ENCODE results near the gene RAI1. TPM values are rescaled to one million over a fixed set of nuclear protein-coding genes. Genes with fewer than 3 reads are reported as not detected.
A peak's percentile ranks its signal among the peaks of the same experiment; 100 is the strongest.

RAI1 gene
- total RNA-seq, 1 experiment from 2014 or later: 46.8 TPM

DNA sequence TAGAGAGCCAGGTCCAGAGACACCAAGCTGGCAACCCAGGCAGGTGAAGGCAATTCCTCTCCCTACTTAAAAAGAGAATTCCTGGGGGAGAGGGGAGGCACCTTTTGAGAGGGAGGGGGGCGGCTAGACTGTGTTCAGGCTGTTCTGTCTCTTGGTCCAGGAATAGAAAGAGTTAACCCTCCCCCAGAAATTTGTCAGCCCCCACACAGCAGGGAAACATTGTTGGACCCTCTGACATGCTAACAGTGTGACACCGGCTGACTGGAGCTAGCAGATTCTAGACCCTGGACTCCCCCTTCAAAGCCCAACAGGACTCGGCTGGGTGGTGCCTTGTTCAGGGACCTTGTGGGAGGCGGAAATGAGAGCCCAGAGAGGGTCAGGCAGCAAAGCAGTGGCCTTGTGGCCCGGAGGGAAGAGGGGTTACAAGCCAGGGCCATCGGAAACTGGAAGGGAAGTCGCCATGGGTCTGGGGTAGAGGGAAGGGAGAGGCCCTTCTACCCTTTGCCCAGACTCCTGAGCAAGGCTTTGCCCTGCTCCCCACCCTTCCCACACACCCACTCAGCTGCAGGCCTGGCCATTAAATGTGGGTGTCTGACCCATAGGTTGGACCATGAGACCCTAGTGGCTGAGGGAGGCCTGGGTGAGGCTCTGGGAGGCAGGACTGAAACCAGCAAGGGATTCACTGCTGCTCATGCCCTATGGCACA, 44.6 kb downstream of the RAI1 start:
- CTCF ChIA-PET: no interaction called here
- H3K4me1 ChIP-seq (ENCODE audit: insufficient read depth, low read length, poor library complexity, severe bottlenecking): peaks cover 54% of the 10 kb centered on the region
- no peak for DNase-seq (ENCODE audit: low spot score)
- H3K9me3 ChIP-seq (ENCODE audit: low read depth, low read length, poor library complexity, severe bottlenecking): no peaks in the 10 kb centered on the region
- BruUV-seq (replicated peaks): no TSS peak
- POLR2A ChIA-PET (ENCODE audit: low non-redundant PET): no interaction called here
- intact Hi-C loops (cut with micrococcal nuclease; ENCODE audit: unreplicated experiment): no loop called here
- peak overlapping the region; percentile 59 for H3K27ac ChIP-seq (ENCODE audit: low read depth, low read length, poor library complexity, severe bottlenecking)
- TF ChIP-seq, protein P1, sequence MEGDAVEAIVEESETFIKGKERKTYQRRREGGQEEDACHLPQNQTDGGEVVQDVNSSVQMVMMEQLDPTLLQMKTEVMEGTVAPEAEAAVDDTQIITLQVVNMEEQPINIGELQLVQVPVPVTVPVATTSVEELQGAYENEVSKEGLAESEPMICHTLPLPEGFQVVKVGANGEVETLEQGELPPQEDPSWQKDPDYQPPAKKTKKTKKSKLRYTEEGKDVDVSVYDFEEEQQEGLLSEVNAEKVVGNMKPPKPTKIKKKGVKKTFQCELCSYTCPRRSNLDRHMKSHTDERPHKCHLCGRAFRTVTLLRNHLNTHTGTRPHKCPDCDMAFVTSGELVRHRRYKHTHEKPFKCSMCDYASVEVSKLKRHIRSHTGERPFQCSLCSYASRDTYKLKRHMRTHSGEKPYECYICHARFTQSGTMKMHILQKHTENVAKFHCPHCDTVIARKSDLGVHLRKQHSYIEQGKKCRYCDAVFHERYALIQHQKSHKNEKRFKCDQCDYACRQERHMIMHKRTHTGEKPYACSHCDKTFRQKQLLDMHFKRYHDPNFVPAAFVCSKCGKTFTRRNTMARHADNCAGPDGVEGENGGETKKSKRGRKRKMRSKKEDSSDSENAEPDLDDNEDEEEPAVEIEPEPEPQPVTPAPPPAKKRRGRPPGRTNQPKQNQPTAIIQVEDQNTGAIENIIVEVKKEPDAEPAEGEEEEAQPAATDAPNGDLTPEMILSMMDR (conservative IDR thresholded peaks at IDR 0.05; ENCODE audit: low read depth, low read length): no peak
- TF ChIP-seq EZH2 (IDR thresholded peaks at IDR 0.05; ENCODE audit: borderline replicate concordance, low read depth, low read length, poor library complexity, severe bottlenecking): no peak
- no peaks in the 10 kb centered on the region for H3K36me3 ChIP-seq (ENCODE audit: insufficient read depth, low read length, poor library complexity, severe bottlenecking)
- H3K27me3 ChIP-seq (replicated peaks; ENCODE audit: insufficient read depth, low read depth, low read length, poor library complexity): no peaks in the 10 kb centered on the region
- H3K4me3 ChIP-seq (ENCODE audit: low read depth, low read length, poor library complexity, severe bottlenecking): peak overlapping the region; percentile 73

GRCh38 chr17:17726458-17727060, 45.3 kb downstream of the RAI1 start:
- CTCF ChIA-PET: no interaction called here

DNA sequence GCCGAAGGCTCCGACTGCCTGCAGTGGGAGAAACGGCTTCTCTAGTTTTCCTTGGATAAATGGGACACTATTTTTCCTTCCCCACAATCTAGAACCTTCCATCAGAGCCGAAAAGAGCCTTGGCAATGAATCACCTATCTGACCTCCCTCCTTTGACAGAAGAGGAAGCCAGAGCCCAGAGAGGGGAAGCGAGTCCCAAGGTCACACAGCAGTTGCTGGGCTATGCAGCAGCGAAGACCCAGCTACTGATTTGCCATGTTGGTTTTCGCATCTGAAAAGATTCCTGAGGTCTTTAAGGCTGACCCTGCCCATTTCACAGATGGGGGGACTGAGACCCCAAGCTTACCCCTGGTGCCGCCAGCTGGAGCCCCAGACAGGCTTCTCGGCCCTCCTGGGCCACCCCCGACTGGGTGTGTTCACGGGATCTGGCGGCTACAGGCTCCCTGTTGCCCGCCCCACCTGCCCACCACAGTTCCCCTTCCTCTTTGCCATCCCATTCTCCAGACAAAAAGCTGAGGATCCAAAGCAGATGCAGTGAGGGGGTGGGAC, 45.9 kb downstream of the RAI1 start:
- Histone ChIP-seq H3K36me3 (ENCODE audit: insufficient read depth, low read length, poor library complexity, severe bottlenecking) (no peaks in the 10 kb centered on the region), H3K4me1 (ENCODE audit: insufficient read depth, low read length, poor library complexity, severe bottlenecking) (peaks cover 48% of the 10 kb centered on the region)

More at GRCh38 chr17:17726458-17727060, 45.3 kb downstream of the RAI1 start:
- POLR2A ChIA-PET (ENCODE audit: low non-redundant PET): no interaction called here
- H3K9me3 ChIP-seq (ENCODE audit: low read depth, low read length, poor library complexity, severe bottlenecking): no peaks in the 10 kb centered on the region
- peak overlapping the region; percentile 59 for H3K27ac ChIP-seq (ENCODE audit: low read depth, low read length, poor library complexity, severe bottlenecking)
- intact Hi-C loops (cut with micrococcal nuclease; ENCODE audit: unreplicated experiment): no loop called here
- TF ChIP-seq EZH2 (IDR thresholded peaks at IDR 0.05; ENCODE audit: borderline replicate concordance, low read depth, low read length, poor library complexity, severe bottlenecking): no peak
- TF ChIP-seq, protein P1 (conservative IDR thresholded peaks at IDR 0.05; ENCODE audit: low read depth, low read length): no peak
- H3K4me3 ChIP-seq (ENCODE audit: low read depth, low read length, poor library complexity, severe bottlenecking): no peak overlapping the region
- BruUV-seq (replicated peaks): TSS peak; percentile 17
- H3K4me1 ChIP-seq (ENCODE audit: insufficient read depth, low read length, poor library complexity, severe bottlenecking): peaks cover 54% of the 10 kb centered on the region
- no peaks in the 10 kb centered on the region for H3K36me3 ChIP-seq (ENCODE audit: insufficient read depth, low read length, poor library complexity, severe bottlenecking)
- H3K27me3 ChIP-seq (replicated peaks; ENCODE audit: insufficient read depth, low read depth, low read length, poor library complexity): no peaks in the 10 kb centered on the region
- no peak for DNase-seq (ENCODE audit: low spot score)

More for the DNA sequence above, 45.9 kb downstream of the RAI1 start:
- Histone ChIP-seq H3K27ac (ENCODE audit: low read depth, low read length, poor library complexity, severe bottlenecking) (no peak overlapping the region), H3K27me3 (replicated peaks; ENCODE audit: insufficient read depth, low read depth, low read length, poor library complexity) (no peaks in the 10 kb centered on the region), H3K4me3 (ENCODE audit: low read depth, low read length, poor library complexity, severe bottlenecking) (no peak overlapping the region), H3K9me3 (ENCODE audit: low read depth, low read length, poor library complexity, severe bottlenecking) (no peaks in the 10 kb centered on the region)
- BruUV-seq (replicated peaks): no TSS peak
- TF ChIP-seq, protein P1 (conservative IDR thresholded peaks at IDR 0.05; ENCODE audit: low read depth, low read length): no peak
- no peak for TF ChIP-seq EZH2 (IDR thresholded peaks at IDR 0.05; ENCODE audit: borderline replicate concordance, low read depth, low read length, poor library complexity, severe bottlenecking)
- no peak for DNase-seq (ENCODE audit: low spot score)
- intact Hi-C loops (cut with micrococcal nuclease; ENCODE audit: unreplicated experiment): no loop called here
- ChIA-PET CTCF (no interaction called here), POLR2A (ENCODE audit: low non-redundant PET) (no interaction called here)
